Measurements from ENCODE around the gene MRPL9.

MRPL9 gene

GRCh38 chr1:151711951-151712350 lies 51.3 kb downstream of the MRPL9 start:
- peaks cover 21% of the 10 kb centered on the region; the same call in 1 of the 2 replicates for H3K27me3 ChIP-seq (ENCODE audit: low read depth, low read length)
- H3K4me3 ChIP-seq (ENCODE audit: low read length), result no peak overlapping the region
- H3K4me2 ChIP-seq (ENCODE audit: low read length), result no peak overlapping the region
- no peaks in the 10 kb centered on the region for H3K9me3 ChIP-seq (ENCODE audit: insufficient read depth, low read length)
- no peak overlapping the region for H3K9ac ChIP-seq (ENCODE audit: low read length)
- no peaks in the 10 kb centered on the region for H3K36me3 ChIP-seq (replicated peaks; ENCODE audit: low read depth, low read length)
- no peak overlapping the region for H3K27ac ChIP-seq (ENCODE audit: low read length)
- H3K4me1 ChIP-seq (ENCODE audit: low read length), result peaks cover 6% of the 10 kb centered on the region
- TF ChIP-seq, protein P1, sequence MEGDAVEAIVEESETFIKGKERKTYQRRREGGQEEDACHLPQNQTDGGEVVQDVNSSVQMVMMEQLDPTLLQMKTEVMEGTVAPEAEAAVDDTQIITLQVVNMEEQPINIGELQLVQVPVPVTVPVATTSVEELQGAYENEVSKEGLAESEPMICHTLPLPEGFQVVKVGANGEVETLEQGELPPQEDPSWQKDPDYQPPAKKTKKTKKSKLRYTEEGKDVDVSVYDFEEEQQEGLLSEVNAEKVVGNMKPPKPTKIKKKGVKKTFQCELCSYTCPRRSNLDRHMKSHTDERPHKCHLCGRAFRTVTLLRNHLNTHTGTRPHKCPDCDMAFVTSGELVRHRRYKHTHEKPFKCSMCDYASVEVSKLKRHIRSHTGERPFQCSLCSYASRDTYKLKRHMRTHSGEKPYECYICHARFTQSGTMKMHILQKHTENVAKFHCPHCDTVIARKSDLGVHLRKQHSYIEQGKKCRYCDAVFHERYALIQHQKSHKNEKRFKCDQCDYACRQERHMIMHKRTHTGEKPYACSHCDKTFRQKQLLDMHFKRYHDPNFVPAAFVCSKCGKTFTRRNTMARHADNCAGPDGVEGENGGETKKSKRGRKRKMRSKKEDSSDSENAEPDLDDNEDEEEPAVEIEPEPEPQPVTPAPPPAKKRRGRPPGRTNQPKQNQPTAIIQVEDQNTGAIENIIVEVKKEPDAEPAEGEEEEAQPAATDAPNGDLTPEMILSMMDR (IDR thresholded peaks at IDR 0.05; ENCODE audit: low read depth, low read length), result no peak
- no peak for TF ChIP-seq EZH2phosphoT487 (IDR thresholded peaks at IDR 0.05; ENCODE audit: low read depth)
- H4K20me1 ChIP-seq (ENCODE audit: insufficient read depth, low read length), result no peaks in the 10 kb centered on the region
- H3K79me2 ChIP-seq (ENCODE audit: low read length), result no peaks in the 10 kb centered on the region
- no peak overlapping the region for H2AFZ ChIP-seq (ENCODE audit: low read depth, low read length)

GRCh38 chr1:151711044-151711800 lies 52.1 kb downstream of the MRPL9 start:
- no peak overlapping the region for H3K9ac ChIP-seq (ENCODE audit: low read length)
- no peaks in the 10 kb centered on the region for H4K20me1 ChIP-seq (ENCODE audit: insufficient read depth, low read length)
- no peak for TF ChIP-seq EZH2phosphoT487 (IDR thresholded peaks at IDR 0.05; ENCODE audit: low read depth)
- TF ChIP-seq, protein P1 (IDR thresholded peaks at IDR 0.05; ENCODE audit: low read depth, low read length), result no peak
- no peak overlapping the region for H3K27ac ChIP-seq (ENCODE audit: low read length)
- no peaks in the 10 kb centered on the region for H3K36me3 ChIP-seq (replicated peaks; ENCODE audit: low read depth, low read length)
- no peak overlapping the region for H3K4me2 ChIP-seq (ENCODE audit: low read length)
- peaks cover 6% of the 10 kb centered on the region for H3K4me1 ChIP-seq (ENCODE audit: low read length)
- no peak overlapping the region for H2AFZ ChIP-seq (ENCODE audit: low read depth, low read length)
- no peak overlapping the region for H3K4me3 ChIP-seq (ENCODE audit: low read length)
- H3K27me3 ChIP-seq (ENCODE audit: low read depth, low read length), result peaks cover 17% of the 10 kb centered on the region; the same call in 1 of the 2 replicates
- no peaks in the 10 kb centered on the region for H3K9me3 ChIP-seq (ENCODE audit: insufficient read depth, low read length)
- H3K79me2 ChIP-seq (ENCODE audit: low read length), result no peaks in the 10 kb centered on the region

DNA sequence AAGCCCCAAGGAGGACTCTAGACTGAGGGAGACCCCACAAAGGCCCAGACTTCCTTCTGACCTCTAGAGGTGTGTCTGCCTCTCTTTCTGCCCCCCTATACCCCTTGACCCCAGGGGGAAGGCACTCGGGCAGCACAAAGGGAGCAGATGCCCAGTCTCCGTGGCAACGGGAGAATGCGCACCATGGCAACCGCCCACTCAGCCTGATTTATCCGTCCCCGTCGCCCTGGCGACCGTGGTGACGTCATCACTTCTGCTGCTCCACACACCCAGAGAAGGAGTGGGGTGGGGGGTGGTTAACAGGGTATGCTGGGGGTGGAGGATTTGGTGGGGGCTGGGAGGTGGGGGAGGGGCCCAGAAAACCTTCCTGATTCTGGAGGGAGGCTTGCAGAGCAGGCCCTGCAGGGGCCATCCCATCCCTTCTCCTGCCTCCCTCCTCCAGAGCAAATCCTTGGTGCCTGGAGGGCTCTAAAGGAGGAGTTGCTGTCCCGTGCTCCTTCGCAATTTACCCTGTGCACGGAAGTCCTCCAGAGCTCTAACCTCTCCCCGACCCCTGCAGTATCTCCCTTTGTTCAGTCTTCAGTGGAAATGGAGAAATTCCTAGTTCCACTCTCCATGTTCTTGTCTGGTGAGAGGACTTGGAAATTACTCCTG lies 53.0 kb downstream of the MRPL9 start:
- Histone ChIP-seq H3K36me3 (replicated peaks; ENCODE audit: low read depth, low read length) (no peaks in the 10 kb centered on the region), H3K9me3 (ENCODE audit: insufficient read depth, low read length) (no peaks in the 10 kb centered on the region), H3K4me2 (ENCODE audit: low read length) (no peak overlapping the region), H3K27ac (ENCODE audit: low read length) (no peak overlapping the region), H3K4me1 (ENCODE audit: low read length) (peaks cover 6% of the 10 kb centered on the region), H3K4me3 (ENCODE audit: low read length) (no peak overlapping the region), H3K79me2 (ENCODE audit: low read length) (no peaks in the 10 kb centered on the region), H3K27me3 (ENCODE audit: low read depth, low read length) (peaks cover 9% of the 10 kb centered on the region; the same call in 1 of the 2 replicates), H2AFZ (ENCODE audit: low read depth, low read length) (no peak overlapping the region), H3K9ac (ENCODE audit: low read length) (no peak overlapping the region), H4K20me1 (ENCODE audit: insufficient read depth, low read length) (no peaks in the 10 kb centered on the region)
- no peak for TF ChIP-seq EZH2phosphoT487 (IDR thresholded peaks at IDR 0.05; ENCODE audit: low read depth)
- TF ChIP-seq, protein P1 (IDR thresholded peaks at IDR 0.05; ENCODE audit: low read depth, low read length), result no peak
